GM21528 (cell line): ENCODE measurements around the gene GAD2.

Experiments used
- ATAC-seq: cut with Tn5 transposase; IDR thresholded peaks from one replicate; pipeline ENCODE4 v1.9.1; 2021; ENCODE audit warnings: mild to moderate bottlenecking, moderate library complexity; ENCODE audit not compliant: unreplicated experiment, low FRiP score

The GAD2 gene

DNA sequence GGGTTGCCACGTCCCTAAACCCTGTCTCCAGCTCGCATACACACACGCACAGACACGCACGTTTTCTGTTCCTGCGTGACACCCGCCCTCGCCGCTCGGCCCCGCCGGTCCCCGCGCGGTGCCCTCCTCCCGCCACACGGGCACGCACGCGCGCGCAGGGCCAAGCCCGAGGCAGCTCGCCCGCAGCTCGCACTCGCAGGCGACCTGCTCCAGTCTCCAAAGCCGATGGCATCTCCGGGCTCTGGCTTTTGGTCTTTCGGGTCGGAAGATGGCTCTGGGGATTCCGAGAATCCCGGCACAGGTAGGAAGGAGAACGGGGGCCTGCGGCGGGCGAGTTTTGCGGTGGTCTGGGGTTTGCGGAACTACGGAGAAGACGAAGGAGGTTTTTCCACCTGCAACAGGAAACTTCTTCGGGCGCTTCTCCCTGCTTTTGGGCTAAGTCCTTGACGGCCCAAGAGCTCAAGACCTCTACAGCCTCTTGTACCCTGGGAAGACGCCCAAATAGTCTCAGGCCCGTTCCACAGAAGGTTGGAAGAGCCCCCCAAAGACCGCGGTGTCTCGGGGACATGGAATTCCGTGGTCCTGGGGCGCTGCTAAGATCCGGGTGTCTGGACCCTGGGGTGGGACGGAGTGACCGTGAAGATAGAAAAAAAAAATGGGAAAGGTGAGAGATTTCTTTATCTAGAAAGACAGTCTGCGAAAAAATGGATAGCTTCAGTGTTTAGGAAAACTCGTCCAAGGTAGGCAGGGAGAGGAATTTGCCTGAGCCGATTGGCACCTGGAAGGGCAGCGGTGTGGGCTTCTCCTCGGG lies at the start of gene GAD2:
GAD2 (plus strand) TSS at position 190 of the 811 bp plus-strand sequence; CDS start at position 226, 36 bp downstream.
- ATAC-seq, result no peak

DNA sequence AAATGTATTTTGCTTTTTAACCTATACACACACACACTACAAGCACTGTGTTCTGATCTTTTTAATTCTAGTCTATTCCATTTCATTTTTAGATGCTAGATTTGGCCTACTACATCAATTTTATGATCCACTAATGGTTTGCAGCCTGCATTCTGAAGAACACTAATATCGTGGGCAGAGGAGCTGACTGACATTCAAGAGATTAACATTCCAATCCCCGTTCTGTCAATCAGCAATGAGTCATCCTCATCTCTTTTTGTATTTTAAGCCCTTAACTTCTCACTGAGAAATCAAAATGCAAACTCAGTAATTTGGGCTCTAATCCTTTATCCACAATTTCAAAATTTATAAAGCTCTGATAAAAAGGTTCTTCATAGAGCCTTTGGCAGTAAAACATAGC lies 47.1 kb upstream of the GAD2 start:
- ATAC-seq, result no peak

GRCh38 chr10:26172131-26172530 lies 44.4 kb upstream of the GAD2 start:
- ATAC-seq, result no peak

DNA sequence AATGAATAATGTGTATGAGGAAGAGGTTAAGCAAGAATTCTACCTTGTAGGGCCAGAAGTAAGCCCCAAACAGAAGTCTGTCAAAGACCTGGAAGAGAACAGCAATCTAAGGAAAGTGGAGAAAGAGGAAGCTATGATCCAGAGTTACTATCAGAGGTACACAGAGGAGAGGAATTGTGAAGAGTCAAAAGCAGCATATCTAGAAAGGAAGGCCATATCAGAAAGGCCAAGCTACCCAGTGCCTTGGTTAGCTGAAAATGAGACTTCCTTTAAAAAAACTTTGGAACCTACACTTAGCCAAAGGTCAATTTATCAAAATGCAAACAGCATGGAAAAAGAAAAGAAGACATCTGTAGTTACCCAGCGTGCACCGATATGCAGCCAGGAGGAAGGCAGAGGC lies 42.7 kb upstream of the GAD2 start:
- ATAC-seq, result no peak

- ATAC-seq, result no peak
These were observed 39.2 kb upstream of the GAD2 start for GRCh38 chr10:26177341-26177740.

DNA sequence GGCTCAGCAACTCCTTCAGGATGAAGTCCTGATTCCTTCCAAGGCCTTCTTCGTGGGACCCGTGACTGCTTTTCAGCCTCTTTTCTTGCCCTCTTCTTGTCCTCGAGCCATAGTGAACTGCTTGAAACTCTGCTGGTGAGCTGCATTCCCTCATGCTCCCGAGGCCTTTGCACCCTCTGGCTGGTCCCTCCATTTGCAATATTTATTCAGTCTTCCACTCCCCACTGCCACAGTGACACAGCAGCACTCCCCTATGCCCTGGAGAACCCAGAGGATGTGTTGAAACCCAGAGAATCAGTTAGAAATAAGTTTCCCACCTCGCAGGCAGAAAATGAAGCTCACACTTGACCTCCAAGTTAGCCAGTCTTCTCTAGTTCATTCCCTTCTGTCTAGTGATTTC lies 22.3 kb upstream of the GAD2 start:
- no peak for ATAC-seq

- ATAC-seq, result no peak
These were observed 19.3 kb upstream of the GAD2 start for GRCh38 chr10:26197248-26197647.

DNA sequence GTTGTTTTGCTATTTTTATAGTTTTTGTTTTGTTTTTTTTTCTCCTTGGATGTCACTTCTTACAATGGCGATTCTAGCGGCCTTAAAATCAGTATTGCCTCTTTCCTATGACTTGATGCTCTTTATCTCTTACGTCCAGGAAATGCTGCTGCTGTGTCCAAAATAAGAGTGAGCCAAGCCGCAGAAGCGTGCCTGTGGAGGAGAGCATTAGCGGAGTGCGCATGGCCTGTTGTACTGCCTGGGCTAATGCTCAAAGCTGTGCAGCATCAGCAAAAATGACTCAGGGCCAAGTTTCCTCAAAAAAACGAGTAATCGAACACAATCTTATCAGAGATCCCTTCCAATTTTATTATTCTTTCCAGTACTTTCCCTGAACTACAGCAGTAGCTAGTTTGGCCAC lies 18.5 kb upstream of the GAD2 start:
- no peak for ATAC-seq

GRCh38 chr10:26199841-26200240 lies 16.7 kb upstream of the GAD2 start:
- no peak for ATAC-seq

GRCh38 chr10:26205223-26205622 lies 11.4 kb upstream of the GAD2 start:
- ATAC-seq, result no peak

GRCh38 chr10:26211781-26212444 lies 4.7 kb upstream of the GAD2 start:
- no peak for ATAC-seq

GRCh38 chr10:26212511-26212910 lies 4.1 kb upstream of the GAD2 start:
- no peak for ATAC-seq

GRCh38 chr10:26213157-26213800 lies 3.3 kb upstream of the GAD2 start:
- no peak for ATAC-seq

- no peak for ATAC-seq
These were observed 2.6 kb upstream of the GAD2 start for GRCh38 chr10:26214004-26214403.

- no peak for ATAC-seq
These were observed 1.8 kb upstream of the GAD2 start for GRCh38 chr10:26214551-26215395.

GRCh38 chr10:26215396-26215934 lies 1.1 kb upstream of the GAD2 start:
- no peak for ATAC-seq

- no peak for ATAC-seq
These were observed 514 bp upstream of the GAD2 start for GRCh38 chr10:26215935-26216584.

- ATAC-seq, result no peak
These were observed 967 bp downstream of the GAD2 start for GRCh38 chr10:26217396-26218086.

DNA sequence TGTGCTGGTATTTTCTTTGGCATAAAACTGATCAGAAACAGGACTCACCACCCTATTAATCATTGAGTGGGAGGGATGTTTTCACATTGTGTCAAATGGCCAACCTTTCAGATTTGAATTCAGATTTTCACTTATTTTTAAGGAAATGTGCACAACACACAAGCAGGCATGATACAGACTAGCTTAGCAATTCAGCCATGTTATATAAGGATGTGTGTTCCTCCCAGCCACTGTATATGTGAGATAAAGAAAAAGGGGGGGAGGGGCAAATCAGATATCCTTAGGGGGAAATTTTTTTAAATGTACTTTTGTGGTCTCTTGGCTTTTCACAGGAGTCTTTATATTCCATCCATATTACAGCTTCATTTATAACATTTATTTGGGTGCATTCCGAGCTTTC lies 3.1 kb downstream of the GAD2 start:
- no peak for ATAC-seq
